ENCODE measurements around the gene ACLY. TPM values are rescaled to one million over a fixed set of nuclear protein-coding genes. Genes with fewer than 3 reads are reported as not detected.

Gene ACLY
- total and polyA plus RNA-seq, 2 donors (not counting 1 experiment from before 2014, with no cell fraction given), result 40.2 to 91.5 TPM

DNA sequence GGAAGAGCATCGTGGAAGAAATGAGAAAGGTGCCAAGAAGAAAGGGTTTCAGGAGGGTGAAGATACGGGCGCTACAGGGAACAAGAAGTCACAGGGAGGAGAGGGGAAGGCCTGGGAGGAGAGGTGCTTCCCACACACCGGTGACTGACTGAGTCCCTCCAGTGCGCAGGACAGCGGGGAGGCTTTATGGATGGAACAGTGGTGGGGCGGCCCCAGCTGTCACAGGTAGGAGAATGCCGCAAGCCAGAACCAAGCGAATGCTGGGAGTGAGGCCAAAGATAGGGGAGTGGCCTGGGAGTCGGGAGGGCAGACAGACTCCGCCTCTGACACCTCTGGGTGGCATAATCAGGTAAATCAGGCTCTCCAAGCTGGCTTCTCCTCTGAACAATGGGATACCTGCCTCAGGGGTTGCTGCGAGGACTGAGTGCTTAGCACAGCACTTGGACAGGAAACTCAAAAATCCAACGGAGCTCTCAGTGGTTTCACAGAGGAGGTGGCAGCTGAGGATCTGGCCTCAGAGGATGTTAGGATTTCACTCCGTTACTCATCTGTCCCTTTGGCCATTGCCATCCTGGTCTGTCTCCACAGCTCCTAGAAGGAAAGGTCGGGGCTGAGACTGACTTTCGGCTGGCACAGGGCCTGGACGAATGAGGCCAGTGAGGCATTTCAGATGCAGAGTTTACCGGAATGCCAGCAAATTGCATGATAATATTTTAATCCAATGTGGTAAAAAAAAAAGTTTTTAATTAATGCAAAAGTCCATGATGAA is 47.1 kb upstream of the ACLY start:
- ATAC-seq (ENCODE audit: low read depth) (peak; percentile 18), DNase-seq (peak; percentile 70)
- TF ChIP-seq, protein P1, sequence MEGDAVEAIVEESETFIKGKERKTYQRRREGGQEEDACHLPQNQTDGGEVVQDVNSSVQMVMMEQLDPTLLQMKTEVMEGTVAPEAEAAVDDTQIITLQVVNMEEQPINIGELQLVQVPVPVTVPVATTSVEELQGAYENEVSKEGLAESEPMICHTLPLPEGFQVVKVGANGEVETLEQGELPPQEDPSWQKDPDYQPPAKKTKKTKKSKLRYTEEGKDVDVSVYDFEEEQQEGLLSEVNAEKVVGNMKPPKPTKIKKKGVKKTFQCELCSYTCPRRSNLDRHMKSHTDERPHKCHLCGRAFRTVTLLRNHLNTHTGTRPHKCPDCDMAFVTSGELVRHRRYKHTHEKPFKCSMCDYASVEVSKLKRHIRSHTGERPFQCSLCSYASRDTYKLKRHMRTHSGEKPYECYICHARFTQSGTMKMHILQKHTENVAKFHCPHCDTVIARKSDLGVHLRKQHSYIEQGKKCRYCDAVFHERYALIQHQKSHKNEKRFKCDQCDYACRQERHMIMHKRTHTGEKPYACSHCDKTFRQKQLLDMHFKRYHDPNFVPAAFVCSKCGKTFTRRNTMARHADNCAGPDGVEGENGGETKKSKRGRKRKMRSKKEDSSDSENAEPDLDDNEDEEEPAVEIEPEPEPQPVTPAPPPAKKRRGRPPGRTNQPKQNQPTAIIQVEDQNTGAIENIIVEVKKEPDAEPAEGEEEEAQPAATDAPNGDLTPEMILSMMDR (IDR thresholded peaks at IDR 0.05), result no peak
- no peak for TF ChIP-seq EZH2 (IDR thresholded peaks at IDR 0.05; ENCODE audit: borderline replicate concordance, insufficient read depth, low read depth, low read length, poor library complexity, severe bottlenecking)
- Histone ChIP-seq H3K36me3 (replicated peaks in 1 of 2; ENCODE audit: control extremely low read depth in 1 of 2, control insufficient read depth in 1 of 2, extremely low read depth in 1 of 2, insufficient read depth in 2 of 2, low read length in 1 of 2) (peaks cover 5 to 8% of the 10 kb centered on the region in 2 experiments), H3K79me2 (ENCODE audit: control insufficient read depth, insufficient read depth, low read length) (peaks cover 35% of the 10 kb centered on the region), H3K4me1 (ENCODE audit: control insufficient read depth in 2 of 2, insufficient read depth in 2 of 2, low read length in 2 of 2) (peaks cover 16 to 35% of the 10 kb centered on the region in 2 donors), H3K9me3 (ENCODE audit: control extremely low read depth in 1 of 3, control insufficient read depth in 2 of 3, insufficient read depth in 1 of 3, low read length in 2 of 3) (no peaks in the 10 kb centered on the region), H3K9ac (ENCODE audit: low read length) (peak overlapping the region; percentile 74), H3K4me2 (replicated peaks; ENCODE audit: low read depth, low read length, poor library complexity, severe bottlenecking) (peak overlapping the region; percentile 89), H2AFZ (ENCODE audit: insufficient read depth, low read depth, low read length, poor library complexity, severe bottlenecking) (peak overlapping the region; percentile 87), H3K27me3 (replicated peaks in 1 of 4; ENCODE audit: control extremely low read depth in 1 of 4, control insufficient read depth in 3 of 4, insufficient read depth in 4 of 4, low read length in 3 of 4) (no peaks in the 10 kb centered on the region), H3K4me3 (ENCODE audit: control extremely low read depth in 1 of 5, extremely low read depth in 1 of 5, insufficient read depth in 1 of 5, low read depth in 2 of 5, low read length in 4 of 5) (peak overlapping the region; percentile 65 to 91 (median 82)), H4K20me1 (ENCODE audit: control insufficient read depth, insufficient read depth, low read length, poor library complexity, severe bottlenecking) (peaks cover 13% of the 10 kb centered on the region), H3K27ac (ENCODE audit: low read length in 2 of 2) (peak overlapping the region; percentile 67 to 75)
- intact Hi-C loops (cut with micrococcal nuclease), result loop anchor here (1.0 to 10.0 kb wide), 8 partner anchors 30 to 231 kb away; partner anchors contain the start of genes DNAJC7, HAP1, KAT2A and KCNH4
- Mint-ChIP-seq H3K4me1 (peaks cover 34% of the 10 kb centered on the region), H3K27me3 (no peaks in the 10 kb centered on the region), H3K9me3 (ENCODE audit: insufficient read depth) (no peaks in the 10 kb centered on the region), H3K4me3 (peak overlapping the region; percentile 85), H3K27ac (peak overlapping the region; percentile 86)
- POLR2A ChIA-PET, result interaction anchor here (0.6 to 2.8 kb wide), 17 partner anchors 10 to 1391 kb away, joined by 3 to 32 read pairs (median 5); partner anchors contain the start of genes DHX58, DNAJC7, GHDC and KAT2A
- CTCF ChIA-PET, result interaction anchor here (0.8 to 11.6 kb wide), 15 partner anchors 16 to 612 kb away, joined by 3 to 115 read pairs (median 4); partner anchors contain the start of genes DHX58, DNAJC7, HSPB9 and KAT2A
- 9% methylated on average over 12 of the region's 18 CpGs for WGBS (ENCODE audit: insufficient coverage)
